GM12873 (cell line): ENCODE measurements around the gene CDCA5.

Experiments used
- CTCF ChIP-seq: IDR thresholded peaks from 2 replicates; pipeline ENCODE4 v1.5.1; 2012; ENCODE audit warnings: low read depth, mild to moderate bottlenecking, moderate library complexity, low read length, control low read depth; ENCODE audit not compliant: insufficient read depth; ENCODE audit errors: missing control alignments

CDCA5 gene

DNA sequence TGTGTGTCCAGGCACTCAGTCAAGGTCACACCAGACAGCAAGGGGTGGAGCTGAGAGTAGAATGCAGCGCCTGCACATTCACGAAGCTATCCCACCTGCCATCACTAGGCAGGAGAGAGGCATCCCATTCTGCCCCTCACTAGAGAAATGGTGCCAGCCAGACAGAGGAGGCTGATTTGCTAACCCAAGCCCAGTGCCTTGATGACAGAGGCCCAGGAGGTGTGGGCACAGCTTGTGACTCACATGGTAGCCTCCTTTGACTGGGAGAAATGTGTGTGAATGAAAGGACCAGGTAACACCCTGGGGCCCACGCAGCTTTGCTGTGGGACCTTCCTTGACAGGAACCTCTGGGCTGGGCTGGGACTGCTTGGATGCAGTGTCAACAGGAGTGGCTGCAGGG is 20.3 kb downstream of the CDCA5 start:
- no peak for TF ChIP-seq CTCF

GRCh38 chr11:65060913-65061408 is 22.9 kb downstream of the CDCA5 start:
- TF ChIP-seq CTCF = no peak

GRCh38 chr11:65059959-65060824 is 23.6 kb downstream of the CDCA5 start:
- no peak for TF ChIP-seq CTCF

DNA sequence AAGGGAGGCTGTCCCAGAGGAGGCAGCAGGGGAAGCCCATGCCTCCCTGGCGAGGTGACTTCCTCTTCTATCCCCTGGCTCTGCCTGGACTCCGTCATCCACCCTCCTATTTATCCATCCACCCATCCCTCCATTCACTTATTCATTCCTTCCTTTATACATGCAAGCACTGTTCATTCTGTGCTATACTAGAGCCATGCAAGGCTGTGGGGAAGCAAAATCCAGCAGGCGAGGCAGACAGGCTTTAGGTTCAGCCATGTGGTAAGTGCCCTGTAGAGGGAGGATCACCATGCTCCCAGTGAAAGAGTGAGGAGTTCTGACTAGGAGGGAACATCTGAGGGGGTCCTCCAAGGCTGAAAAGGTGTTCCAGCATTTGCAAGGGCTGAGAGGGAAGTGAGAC is 24.3 kb downstream of the CDCA5 start:
- no peak for TF ChIP-seq CTCF

DNA sequence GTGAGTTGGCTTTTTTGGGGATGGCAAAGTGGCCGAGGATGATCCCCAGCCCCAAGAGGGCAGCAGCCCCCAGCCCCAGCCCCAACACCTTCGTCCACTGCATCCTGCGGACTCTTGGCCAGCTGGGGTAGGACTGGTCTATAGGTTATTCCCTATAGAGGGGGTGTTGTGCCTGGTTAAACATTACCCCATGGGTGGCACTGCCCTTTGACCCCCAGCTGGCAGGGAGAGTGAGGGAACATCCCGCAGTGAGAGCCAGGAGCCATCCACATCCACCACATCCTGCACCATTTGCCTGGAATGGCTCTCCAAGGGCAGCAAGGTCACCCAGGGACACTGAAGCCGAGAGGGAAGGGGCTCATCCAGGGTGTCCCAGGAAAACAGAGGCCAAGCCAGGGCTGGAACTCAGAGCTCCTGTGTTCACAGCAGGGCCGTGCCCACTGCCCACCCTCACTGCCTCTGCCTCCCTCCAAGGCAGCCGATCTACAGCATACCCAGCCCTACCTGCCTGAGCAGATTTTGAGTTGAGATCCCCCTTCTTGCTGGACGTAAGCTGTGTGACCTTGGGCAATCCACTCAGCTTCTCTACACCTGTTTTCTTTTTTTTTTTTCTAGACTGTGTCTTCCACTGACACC is 25.3 kb downstream of the CDCA5 start, which contains the start of gene NAALADL1:
NAALADL1 (minus strand) TSS at position 135 of the 636 bp plus-strand sequence; CDS start at position 103, 32 bp downstream.
- no peak for TF ChIP-seq CTCF

- no peak for TF ChIP-seq CTCF
Observed at GRCh38 chr11:65058012-65058411, 25.8 kb downstream of the CDCA5 start.

DNA sequence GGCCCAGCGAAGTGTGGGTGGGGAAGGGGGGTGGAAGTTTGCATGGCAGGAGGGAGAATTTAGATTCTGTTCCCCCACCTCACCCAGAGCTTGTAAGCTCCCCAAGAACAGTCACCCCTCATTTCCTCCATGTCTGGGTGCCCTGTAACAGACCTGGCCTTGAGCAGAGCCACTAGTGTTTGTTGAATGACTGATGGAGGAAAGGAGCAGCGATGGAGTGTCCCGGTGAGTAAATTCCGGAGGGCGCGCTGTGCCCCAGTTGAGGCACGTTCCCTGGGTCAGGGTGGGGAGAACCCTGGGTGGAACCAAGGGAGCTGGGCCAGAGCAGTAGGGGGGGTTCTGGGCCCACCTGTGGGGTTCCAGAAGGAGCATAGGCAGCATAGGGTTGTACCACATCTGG is 26.3 kb downstream of the CDCA5 start:
- no peak for TF ChIP-seq CTCF
